CD4-positive, CD25-positive, alpha-beta regulatory T cell (primary cell): ENCODE data around the gene MFGE8. TPM values are rescaled to one million over a fixed set of nuclear protein-coding genes. Genes with fewer than 3 reads are reported as not detected.
"Not testable (repeated sequence)": the region's sequence is repeated elsewhere in the genome, so short reads cannot be mapped to it uniquely, and the experiment has no call there.

Experiments used
- ATAC-seq, 2 donors: fragments of 150-1000 bp; cut with Tn5 transposase; one replicate each; pipeline ENCODE4 v1.10.0; 2021; ENCODE audit warnings: low read depth in 2 of 2, moderate number of reproducible peaks in 2 of 2, moderate library complexity in 1 of 2
- DNase-seq, 3 donors: peaks; one replicate each; pipeline versions ENCODE4 v3.0.0 to v3.0.0-alpha.2; 2012 to 2022; ENCODE audit warnings: mixed read lengths in 1 of 3
- H3K27ac ChIP-seq: one replicate; pipeline ENCODE4 v1.7.0; 2013; ENCODE audit warnings: mild to moderate bottlenecking, low read length; ENCODE audit not compliant: insufficient read depth, poor library complexity, severe bottlenecking
- H3K27me3 ChIP-seq: one replicate; pipeline ENCODE4 v1.7.0; 2013; ENCODE audit warnings: low read length; ENCODE audit not compliant: control insufficient read depth, insufficient read depth
- H3K36me3 ChIP-seq: one replicate; pipeline ENCODE4 v1.7.0; 2013; ENCODE audit warnings: mild to moderate bottlenecking, low read length, moderate library complexity; ENCODE audit not compliant: control insufficient read depth, insufficient read depth
- H3K4me1 ChIP-seq: 2 replicates; pipeline ENCODE4 v1.7.0; 2013; ENCODE audit warnings: mild to moderate bottlenecking, low read length; ENCODE audit not compliant: insufficient read depth, control insufficient read depth, poor library complexity, severe bottlenecking
- H3K4me3 ChIP-seq: one replicate; pipeline ENCODE4 v1.7.0; 2013; ENCODE audit warnings: low read depth, mild to moderate bottlenecking, low read length, moderate library complexity
- H3K9me3 ChIP-seq, 2 experiments: 1 replicate in 1 of 2; 2 replicates in 1 of 2; pipeline ENCODE4 v1.7.0; 2013; ENCODE audit warnings: low read length in 2 of 2, mild to moderate bottlenecking in 1 of 2, moderate library complexity in 1 of 2; ENCODE audit not compliant: control insufficient read depth in 2 of 2
- H3K27ac Mint-ChIP-seq, 3 donors: one replicate each; pipeline ENCODE4 v1.8.0; 2020 to 2022; ENCODE audit warnings: mild to moderate bottlenecking in 3 of 3, mixed read lengths in 3 of 3, moderate library complexity in 2 of 3
- H3K27me3 Mint-ChIP-seq: one replicate; pipeline ENCODE4 v1.8.0; 2022; ENCODE audit warnings: mild to moderate bottlenecking, mixed read lengths
- H3K36me3 Mint-ChIP-seq: one replicate; pipeline ENCODE4 v1.8.0; 2020; ENCODE audit warnings: mixed read lengths
- H3K4me1 Mint-ChIP-seq, 4 donors: one replicate each; pipeline ENCODE4 v1.8.0; 2020 to 2022; ENCODE audit warnings: mixed read lengths in 4 of 4, mild to moderate bottlenecking in 1 of 4
- H3K4me3 Mint-ChIP-seq, 4 donors: one replicate each; pipeline ENCODE4 v1.8.0; 2020 to 2022; ENCODE audit warnings: mild to moderate bottlenecking in 4 of 4, mixed read lengths in 4 of 4, moderate library complexity in 3 of 4
- H3K9me3 Mint-ChIP-seq, 7 donors: one replicate each; pipeline ENCODE4 v1.8.0; 2020 to 2022; ENCODE audit warnings: mixed read lengths in 7 of 7, mild to moderate bottlenecking in 3 of 7, moderate library complexity in 2 of 7
- polyA plus RNA-seq, 4 donors: library from polyadenylated mRNA; unstranded; fragments of 300-500 nt; fragmentation: Illumina TruSeq; gene quantifications; one replicate each; pipeline ENCODE4 v1.2.3, GENCODE V29; 2021
- total RNA-seq: library from RNA; stranded (reverse); gene quantifications from one replicate; pipeline ENCODE4 v1.2.3, GENCODE V29; 2022

The MFGE8 gene
- total and polyA plus RNA-seq, 5 donors from 2014 or later, result 14.0 to 149 (median 14.4) TPM

GRCh38 chr15:88930579-88930978 lies 17.4 kb upstream of the MFGE8 start:
- Mint-ChIP-seq H3K36me3 (no peaks in the 10 kb centered on the region), H3K9me3 (peaks cover 0 to 7% (median 5%) of the 10 kb centered on the region in 7 donors), H3K27ac (no peak overlapping the region), H3K27me3 (peaks cover 47% of the 10 kb centered on the region), H3K4me1 (no peaks in the 10 kb centered on the region), H3K4me3 (no peak overlapping the region)
- Histone ChIP-seq H3K36me3 (no peaks in the 10 kb centered on the region), H3K4me1 (no peaks in the 10 kb centered on the region), H3K4me3 (no peak overlapping the region), H3K27ac (no peak overlapping the region), H3K27me3 (no peaks in the 10 kb centered on the region), H3K9me3 (peaks cover 0 to 6% of the 10 kb centered on the region in 2 experiments)
- no peak for ATAC-seq
- no peak for DNase-seq

GRCh38 chr15:88929358-88930098 lies 16.3 kb upstream of the MFGE8 start:
- not testable (repeated sequence) for H3K27ac ChIP-seq, H3K9me3 ChIP-seq, H3K36me3 ChIP-seq, H3K27ac Mint-ChIP-seq, H3K4me3 Mint-ChIP-seq, DNase-seq, H3K4me3 ChIP-seq, ATAC-seq, H3K4me1 Mint-ChIP-seq, H3K9me3 Mint-ChIP-seq, H3K27me3 ChIP-seq, H3K4me1 ChIP-seq, H3K36me3 Mint-ChIP-seq
- H3K27me3 Mint-ChIP-seq, result peaks cover 36% of the 10 kb centered on the region

DNA sequence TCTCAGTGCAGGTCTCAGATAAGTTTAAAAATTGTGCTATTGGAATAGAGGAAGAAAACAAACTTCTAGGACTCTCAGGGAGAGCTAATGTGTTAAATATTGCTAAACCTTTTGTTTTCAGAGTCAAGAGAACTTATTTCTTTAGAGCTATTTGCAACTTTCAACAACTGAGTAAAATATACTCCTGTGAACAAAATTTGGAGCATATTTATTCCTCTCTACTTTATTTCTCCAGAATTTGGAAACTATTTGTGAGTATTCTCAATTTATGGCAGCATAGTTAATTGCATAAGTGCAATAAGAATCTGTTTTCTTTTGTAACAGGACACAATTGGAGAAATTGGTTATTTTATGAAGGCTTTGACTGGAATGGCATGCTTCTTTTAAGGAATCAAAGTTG lies 15.0 kb upstream of the MFGE8 start:
- not testable (repeated sequence) for H3K36me3 ChIP-seq, H3K4me3 ChIP-seq, H3K9me3 ChIP-seq, H3K27ac ChIP-seq, H3K27me3 ChIP-seq, DNase-seq, H3K4me3 Mint-ChIP-seq, H3K4me1 Mint-ChIP-seq, H3K27ac Mint-ChIP-seq, H3K9me3 Mint-ChIP-seq, H3K4me1 ChIP-seq, ATAC-seq, H3K36me3 Mint-ChIP-seq
- H3K27me3 Mint-ChIP-seq, result peaks cover 28% of the 10 kb centered on the region

DNA sequence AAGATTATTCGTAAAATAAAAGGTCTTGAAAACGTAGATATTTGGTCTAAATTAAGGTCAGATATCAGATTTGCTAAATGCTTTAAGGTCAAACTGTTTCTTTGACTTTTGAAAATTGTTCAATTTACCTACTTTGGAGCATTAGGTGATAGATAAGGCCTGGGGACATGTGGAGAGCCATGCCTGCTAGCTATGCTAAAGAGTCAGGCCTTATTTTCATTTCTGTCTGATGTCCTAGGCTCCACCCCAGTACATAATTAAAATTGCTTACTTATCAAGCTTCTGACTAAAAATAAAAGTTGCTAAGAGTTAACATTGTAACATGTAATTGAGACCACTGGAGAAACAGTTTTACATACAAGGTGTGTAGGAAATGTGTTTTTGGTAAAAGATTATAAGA lies 12.5 kb upstream of the MFGE8 start:
- not testable (repeated sequence) for H3K36me3 Mint-ChIP-seq, H3K4me1 ChIP-seq, H3K27ac Mint-ChIP-seq, DNase-seq, H3K9me3 Mint-ChIP-seq, H3K9me3 ChIP-seq, ATAC-seq, H3K4me1 Mint-ChIP-seq, H3K27me3 ChIP-seq, H3K36me3 ChIP-seq, H3K4me3 ChIP-seq, H3K4me3 Mint-ChIP-seq, H3K27ac ChIP-seq
- H3K27me3 Mint-ChIP-seq, result peaks cover 13% of the 10 kb centered on the region

GRCh38 chr15:88920892-88921435 lies 7.8 kb upstream of the MFGE8 start:
- H3K27ac ChIP-seq, H3K27me3 ChIP-seq, H3K4me1 ChIP-seq, H3K36me3 Mint-ChIP-seq, H3K36me3 ChIP-seq, ATAC-seq, H3K4me3 ChIP-seq, H3K27ac Mint-ChIP-seq, H3K27me3 Mint-ChIP-seq, H3K9me3 ChIP-seq, H3K9me3 Mint-ChIP-seq: not testable (repeated sequence)
- H3K4me3 Mint-ChIP-seq, result peak overlapping the region in 1 of 4 donors; percentile 62
- peaks cover 2 to 28% (median 12%) of the 10 kb centered on the region in 4 donors for H3K4me1 Mint-ChIP-seq
- DNase-seq, result peak in 1 of 3 donors; percentile 62

DNA sequence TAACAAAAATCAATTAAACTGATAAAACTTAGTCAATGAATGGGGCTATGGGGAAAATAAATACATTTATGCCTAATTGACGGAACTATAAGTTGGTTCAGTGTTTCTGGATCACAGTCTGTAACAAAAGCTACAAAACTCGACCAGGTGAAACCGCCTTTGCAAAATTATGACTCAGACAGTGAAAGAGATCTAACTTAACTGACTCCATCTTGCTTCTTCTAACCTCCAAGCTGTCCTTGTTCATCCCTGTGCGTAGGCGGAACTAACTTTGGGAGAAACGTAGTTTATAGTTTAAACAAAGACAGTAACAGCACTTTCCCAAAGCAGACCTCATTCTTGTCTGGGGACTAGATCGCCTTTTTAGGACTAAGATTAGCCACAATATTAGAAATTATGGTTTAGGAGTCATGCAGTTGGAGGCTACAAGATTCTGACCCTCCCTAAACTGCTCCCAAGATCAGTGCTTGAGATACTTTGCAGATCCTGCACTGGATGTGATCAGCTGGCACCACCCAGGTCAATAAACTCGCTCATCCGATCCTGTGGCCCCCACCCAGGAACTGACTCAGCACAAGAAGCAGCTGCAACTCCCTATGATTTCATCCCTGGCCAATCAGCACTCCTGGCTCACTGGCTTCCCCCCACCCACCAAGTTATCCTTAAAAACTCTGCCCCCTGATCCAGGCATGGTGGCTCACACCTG lies 7.2 kb upstream of the MFGE8 start:
- Mint-ChIP-seq H3K36me3 (no peaks in the 10 kb centered on the region), H3K9me3 (peaks cover 0 to 3% (median 0%) of the 10 kb centered on the region in 7 donors), H3K4me3 (peak overlapping the region in 1 of 4 donors; percentile 24), H3K27ac (peak overlapping the region in 1 of 3 donors; percentile 1), H3K4me1 (peaks cover 2 to 28% (median 12%) of the 10 kb centered on the region in 4 donors), H3K27me3 (no peaks in the 10 kb centered on the region)
- no peak overlapping the region for H3K27ac ChIP-seq
- H3K9me3 ChIP-seq, result no peaks in the 10 kb centered on the region
- no peak overlapping the region for H3K4me3 ChIP-seq
- H3K4me1 ChIP-seq, result peaks cover 4% of the 10 kb centered on the region
- ATAC-seq (no peak), DNase-seq (peak in 1 of 3 donors; percentile 69)
- H3K27me3 ChIP-seq, result no peaks in the 10 kb centered on the region
- H3K36me3 ChIP-seq, result no peaks in the 10 kb centered on the region

GRCh38 chr15:88918738-88919137 lies 5.6 kb upstream of the MFGE8 start:
- Histone ChIP-seq H3K9me3 (no peaks in the 10 kb centered on the region), H3K27me3 (no peaks in the 10 kb centered on the region), H3K27ac (no peak overlapping the region), H3K36me3 (no peaks in the 10 kb centered on the region), H3K4me3 (no peak overlapping the region), H3K4me1 (peaks cover 5% of the 10 kb centered on the region)
- no peaks in the 10 kb centered on the region for H3K36me3 Mint-ChIP-seq
- peaks cover 0 to 3% (median 0%) of the 10 kb centered on the region in 7 donors for H3K9me3 Mint-ChIP-seq
- no peaks in the 10 kb centered on the region for H3K27me3 Mint-ChIP-seq
- DNase-seq (peak in 1 of 3 donors; percentile 66), ATAC-seq (peak in 1 of 2 donors; percentile 48)
- H3K4me3 Mint-ChIP-seq, result peak overlapping the region in 1 of 4 donors; percentile 47
- peaks cover 1 to 30% (median 12%) of the 10 kb centered on the region in 4 donors for H3K4me1 Mint-ChIP-seq
- peak overlapping the region in 2 of 3 donors; percentile 54 to 83 for H3K27ac Mint-ChIP-seq
